HL-60 (cell line): ENCODE measurements around the gene FGF10.

ENCODE experiments used
- DNase-seq, 2 experiments: peaks; one replicate each; pipeline ENCODE4 v3.0.0-alpha.2; 2010 to 2020; ENCODE audit warnings: low read depth in 1 of 2, low spot score in 1 of 2
- H3K27ac ChIP-seq: fragments of 250-450 bp; sonication (Bioruptor Pico); replicated peaks from 2 replicates; pipeline ENCODE4 v1.5.1; 2020; ENCODE audit warnings: mild to moderate bottlenecking, moderate library complexity
- H3K27me3 ChIP-seq: fragments of 250-450 bp; sonication (Bioruptor Pico); 2 replicates; pipeline ENCODE4 v1.5.1; 2021; ENCODE audit warnings: mild to moderate bottlenecking, moderate library complexity; ENCODE audit not compliant: insufficient read depth, poor library complexity, severe bottlenecking
- H3K4me3 ChIP-seq: replicated peaks from 2 replicates; pipeline ENCODE4 v1.5.1; 2011; ENCODE audit warnings: mild to moderate bottlenecking, control low read depth, low read length; ENCODE audit not compliant: insufficient read depth
- CTCF ChIP-seq: IDR thresholded peaks from one replicate; pipeline ENCODE4 v1.5.1; 2011; ENCODE audit warnings: low read length, control low read depth, inconsistent platforms; ENCODE audit not compliant: insufficient read depth
- GABPA ChIP-seq: IDR thresholded peaks from 2 replicates; pipeline ENCODE4 v1.6.1; 2012; ENCODE audit warnings: low read depth
- POLR2AphosphoS5 ChIP-seq: IDR thresholded peaks from 2 replicates; pipeline ENCODE4 v1.6.1; 2012; ENCODE audit warnings: low read depth
- REST ChIP-seq: IDR thresholded peaks from 2 replicates; pipeline ENCODE4 v1.6.1; 2012; ENCODE audit warnings: low read depth; ENCODE audit not compliant: insufficient replicate concordance
- SPI1 ChIP-seq: IDR thresholded peaks from 2 replicates; pipeline ENCODE4 v1.6.1; 2012; ENCODE audit warnings: low read depth, mild to moderate bottlenecking, borderline replicate concordance

The FGF10 gene

GRCh38 chr5:44275908-44276307 lies 113.3 kb downstream of the FGF10 start:
- no peak overlapping the region for H3K4me3 ChIP-seq
- H3K27me3 ChIP-seq = no peaks in the 10 kb centered on the region
- H3K27ac ChIP-seq = no peak overlapping the region
- DNase-seq = no peak
- no peak for TF ChIP-seq CTCF
- no peak for TF ChIP-seq REST
- TF ChIP-seq POLR2AphosphoS5 = no peak
- TF ChIP-seq SPI1 = no peak
- no peak for TF ChIP-seq GABPA

GRCh38 chr5:44275329-44275728 lies 113.9 kb downstream of the FGF10 start:
- TF ChIP-seq GABPA (no peak), POLR2AphosphoS5 (no peak), CTCF (no peak), REST (no peak), SPI1 (no peak)
- no peak for DNase-seq
- H3K27ac ChIP-seq = no peak overlapping the region

GRCh38 chr5:44267909-44268308 lies 121.3 kb downstream of the FGF10 start:
- TF ChIP-seq REST = no peak
- TF ChIP-seq POLR2AphosphoS5 = no peak
- TF ChIP-seq GABPA = no peak
- TF ChIP-seq CTCF = no peak
- TF ChIP-seq SPI1 = no peak
- no peaks in the 10 kb centered on the region for H3K27me3 ChIP-seq
- H3K4me3 ChIP-seq = no peak overlapping the region
- no peak overlapping the region for H3K27ac ChIP-seq
- no peak for DNase-seq

More at GRCh38 chr5:44275329-44275728, 113.9 kb downstream of the FGF10 start:
- Histone ChIP-seq H3K4me3 (no peak overlapping the region), H3K27me3 (no peaks in the 10 kb centered on the region)
